AG04449 (cell line): Measurements from ENCODE around the gene SUMF2.
"Not testable (repeated sequence)": the region's sequence is repeated elsewhere in the genome, so short reads cannot be mapped to it uniquely, and the experiment has no call there.

Source experiments
- CTCF ChIA-PET: fragments of 350-600 bp; formaldehyde crosslinking; extraction: SDS; loops from one replicate; lab custom pipeline; 2021; ENCODE audit warnings: antibody characterized with exemption; lab: Yijun Ruan, JAX
- POLR2A ChIA-PET: fragments of 400-600, 350-600 bp; formaldehyde crosslinking; extraction: SDS; loops from one replicate; lab custom pipeline; 2020; ENCODE audit warnings: antibody characterized with exemption, inconsistent platforms; lab: Yijun Ruan, JAX
- DNase-seq: peaks from one replicate; pipeline ENCODE4 v3.0.0-alpha.2; 2010; ENCODE audit warnings: low read depth, low spot score
- H3K4me3 ChIP-seq: 2 replicates; pipeline ENCODE4 v1.5.1; 2011; ENCODE audit warnings: low read depth, mild to moderate bottlenecking, control low read depth, low read length
- TF ChIP-seq, protein P1 (sequence below): IDR thresholded peaks from one replicate; pipeline ENCODE4 v1.5.1; 2011; ENCODE audit warnings: mild to moderate bottlenecking, moderate library complexity, low read length, control low read depth, inconsistent platforms; ENCODE audit not compliant: insufficient read depth; ENCODE audit errors: missing control alignments

The SUMF2 gene

DNA sequence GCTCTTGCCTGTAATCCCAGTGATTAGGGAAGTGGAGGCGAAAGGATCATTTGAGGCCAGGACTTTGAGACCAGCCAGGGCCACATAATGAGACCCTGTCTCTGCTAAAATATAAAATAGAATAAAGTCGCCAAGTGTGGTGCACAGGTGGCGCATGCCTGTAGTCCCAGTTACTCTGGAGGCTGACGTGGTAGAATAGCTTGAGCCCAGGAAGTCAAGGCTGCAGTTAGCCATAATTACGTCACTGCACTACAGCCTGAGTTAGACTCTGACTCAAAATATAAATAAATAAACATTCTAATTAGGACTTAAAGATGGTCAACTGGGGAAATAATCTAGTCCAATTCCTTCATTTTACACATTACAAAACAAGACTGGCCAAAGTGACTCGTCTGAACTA is 41.4 kb downstream of the SUMF2 start:
- TF ChIP-seq, protein P1, sequence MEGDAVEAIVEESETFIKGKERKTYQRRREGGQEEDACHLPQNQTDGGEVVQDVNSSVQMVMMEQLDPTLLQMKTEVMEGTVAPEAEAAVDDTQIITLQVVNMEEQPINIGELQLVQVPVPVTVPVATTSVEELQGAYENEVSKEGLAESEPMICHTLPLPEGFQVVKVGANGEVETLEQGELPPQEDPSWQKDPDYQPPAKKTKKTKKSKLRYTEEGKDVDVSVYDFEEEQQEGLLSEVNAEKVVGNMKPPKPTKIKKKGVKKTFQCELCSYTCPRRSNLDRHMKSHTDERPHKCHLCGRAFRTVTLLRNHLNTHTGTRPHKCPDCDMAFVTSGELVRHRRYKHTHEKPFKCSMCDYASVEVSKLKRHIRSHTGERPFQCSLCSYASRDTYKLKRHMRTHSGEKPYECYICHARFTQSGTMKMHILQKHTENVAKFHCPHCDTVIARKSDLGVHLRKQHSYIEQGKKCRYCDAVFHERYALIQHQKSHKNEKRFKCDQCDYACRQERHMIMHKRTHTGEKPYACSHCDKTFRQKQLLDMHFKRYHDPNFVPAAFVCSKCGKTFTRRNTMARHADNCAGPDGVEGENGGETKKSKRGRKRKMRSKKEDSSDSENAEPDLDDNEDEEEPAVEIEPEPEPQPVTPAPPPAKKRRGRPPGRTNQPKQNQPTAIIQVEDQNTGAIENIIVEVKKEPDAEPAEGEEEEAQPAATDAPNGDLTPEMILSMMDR: no peak
- peak overlapping the region; percentile 93 for H3K4me3 ChIP-seq
- POLR2A ChIA-PET: no interaction called here
- peak; percentile 41 for DNase-seq
- CTCF ChIA-PET: interaction anchor here (1.3 kb wide), 1 partner anchor 31 kb away, joined by 5 read pairs; no protein-coding TSS in a partner anchor

DNA sequence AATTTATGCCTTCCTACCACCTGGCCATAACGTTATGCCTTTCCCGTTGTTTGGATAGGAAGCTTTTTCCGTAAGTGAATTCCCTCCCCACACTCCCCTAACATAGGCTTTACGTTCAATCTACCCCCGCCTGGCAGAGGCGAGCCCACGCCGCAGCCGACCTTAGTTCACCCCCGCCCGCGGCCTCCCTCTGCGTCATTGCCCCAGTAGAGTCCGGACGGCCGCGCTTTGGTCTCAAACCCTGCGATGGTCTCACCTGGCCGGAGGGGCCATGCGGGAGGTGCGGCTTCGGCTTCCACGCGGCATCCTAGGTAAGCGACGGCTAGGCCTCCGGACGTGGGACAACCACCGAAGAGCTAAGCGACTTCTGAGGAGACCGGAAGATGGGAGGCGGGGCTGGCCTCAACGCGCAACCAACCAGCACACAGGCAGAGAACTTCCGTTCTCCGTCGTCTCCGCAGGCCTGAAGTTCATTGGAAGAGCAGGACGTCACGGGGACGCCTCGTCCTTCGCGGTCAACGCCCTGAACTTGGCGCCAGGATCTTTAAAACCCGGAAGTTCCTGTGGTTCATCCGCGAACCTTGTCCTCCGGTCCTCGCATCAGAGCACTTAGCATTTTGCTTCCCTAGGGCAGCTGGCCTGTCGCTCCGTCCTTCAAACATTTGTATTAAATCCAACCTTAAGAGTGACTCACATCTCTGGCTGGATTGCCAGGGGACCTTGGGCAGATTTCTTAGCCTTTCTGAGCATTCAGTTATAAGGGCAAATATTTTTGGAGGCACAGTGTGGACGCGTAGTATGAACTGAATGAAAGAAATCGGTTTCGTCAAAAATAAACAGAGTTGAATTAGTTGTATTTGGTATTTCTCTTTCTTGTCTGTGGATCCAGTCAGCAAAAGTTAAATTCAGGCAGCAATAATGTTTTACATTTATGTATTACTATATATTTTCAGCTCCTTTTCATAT is 42.3 kb downstream of the SUMF2 start, which contains the start of gene CHCHD2:
TSS of gene CHCHD2 (minus strand) at position 369 of the 966 bp plus-strand sequence. CDS start at position 306, 63 bp downstream.
- TF ChIP-seq, protein P1: no peak
- CTCF ChIA-PET: interaction anchor here (1.3 kb wide), 1 partner anchor 32 kb away, joined by 5 read pairs; no protein-coding TSS in a partner anchor
- peak within 1 kb of the TSS; percentile 93 for H3K4me3 ChIP-seq
- POLR2A ChIA-PET: interaction anchor here (0.6 kb wide), 1 partner anchor 600 kb away, joined by 3 read pairs; no protein-coding TSS in a partner anchor
- DNase-seq: peak; percentile 93

DNA sequence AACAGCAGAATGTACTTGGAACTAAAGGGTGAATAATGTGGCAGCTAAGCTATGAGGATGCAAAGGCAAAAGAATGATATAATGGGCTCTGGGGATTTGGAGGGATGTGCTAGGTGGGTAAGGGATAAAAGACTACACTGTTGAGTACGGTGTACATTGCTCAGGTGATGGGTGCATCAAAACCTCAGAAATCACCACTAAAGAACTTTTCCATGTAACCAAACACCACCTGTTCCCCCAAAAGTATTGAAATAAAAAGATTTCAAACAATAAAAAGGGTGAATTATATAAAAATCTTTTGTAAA is 43.8 kb downstream of the SUMF2 start:
- TF ChIP-seq, protein P1: no peak
- no peak overlapping the region for H3K4me3 ChIP-seq
- ChIA-PET POLR2A (no interaction called here), CTCF (interaction anchor here (1.3 kb wide), 1 partner anchor 34 kb away, joined by 4 read pairs; no protein-coding TSS in a partner anchor)
- no peak for DNase-seq

DNA sequence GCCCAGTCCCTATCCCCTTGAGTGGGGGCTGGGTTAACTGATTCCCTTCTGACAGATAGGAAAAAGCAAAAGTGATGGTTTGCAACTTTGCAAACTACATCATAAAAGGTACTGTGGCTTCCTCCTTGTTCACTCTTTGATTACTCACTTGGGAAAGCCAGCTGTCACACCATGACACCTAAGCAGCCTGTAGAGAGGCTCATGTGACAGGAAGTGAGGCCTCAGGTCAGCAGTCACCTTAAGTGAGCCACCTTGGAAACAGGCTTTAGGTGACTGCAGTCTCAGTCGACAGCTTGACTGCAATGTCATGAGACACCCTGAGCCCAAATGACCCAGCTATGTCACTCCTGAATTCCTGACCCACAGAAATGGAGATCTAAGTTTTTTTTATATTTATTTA is 46.5 kb downstream of the SUMF2 start:
- CTCF ChIA-PET: no interaction called here
- TF ChIP-seq, protein P1: no peak
- DNase-seq: no peak
- no peak overlapping the region for H3K4me3 ChIP-seq
- POLR2A ChIA-PET: no interaction called here

DNA sequence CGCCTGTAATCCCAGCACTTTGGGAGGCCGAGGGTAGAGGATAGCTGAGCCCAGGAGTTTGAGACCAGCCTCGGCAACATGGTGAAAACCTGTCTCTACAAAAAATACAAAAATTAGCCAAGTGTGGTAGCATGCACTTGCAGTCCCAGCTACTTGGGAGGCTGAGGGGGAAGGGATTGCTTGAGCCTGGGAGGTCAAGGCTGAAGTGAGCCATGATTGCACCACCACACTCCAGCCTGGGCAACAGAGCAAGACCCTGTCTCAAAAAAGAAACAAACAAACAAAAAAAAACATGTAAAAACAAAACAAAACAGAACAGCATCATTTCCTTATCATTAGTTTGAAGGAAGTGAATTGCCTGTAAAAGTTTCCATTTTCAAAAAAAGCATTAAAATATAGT is 48.2 kb downstream of the SUMF2 start:
- H3K4me3 ChIP-seq, DNase-seq, POLR2A ChIA-PET, CTCF ChIA-PET: not testable (repeated sequence)

DNA sequence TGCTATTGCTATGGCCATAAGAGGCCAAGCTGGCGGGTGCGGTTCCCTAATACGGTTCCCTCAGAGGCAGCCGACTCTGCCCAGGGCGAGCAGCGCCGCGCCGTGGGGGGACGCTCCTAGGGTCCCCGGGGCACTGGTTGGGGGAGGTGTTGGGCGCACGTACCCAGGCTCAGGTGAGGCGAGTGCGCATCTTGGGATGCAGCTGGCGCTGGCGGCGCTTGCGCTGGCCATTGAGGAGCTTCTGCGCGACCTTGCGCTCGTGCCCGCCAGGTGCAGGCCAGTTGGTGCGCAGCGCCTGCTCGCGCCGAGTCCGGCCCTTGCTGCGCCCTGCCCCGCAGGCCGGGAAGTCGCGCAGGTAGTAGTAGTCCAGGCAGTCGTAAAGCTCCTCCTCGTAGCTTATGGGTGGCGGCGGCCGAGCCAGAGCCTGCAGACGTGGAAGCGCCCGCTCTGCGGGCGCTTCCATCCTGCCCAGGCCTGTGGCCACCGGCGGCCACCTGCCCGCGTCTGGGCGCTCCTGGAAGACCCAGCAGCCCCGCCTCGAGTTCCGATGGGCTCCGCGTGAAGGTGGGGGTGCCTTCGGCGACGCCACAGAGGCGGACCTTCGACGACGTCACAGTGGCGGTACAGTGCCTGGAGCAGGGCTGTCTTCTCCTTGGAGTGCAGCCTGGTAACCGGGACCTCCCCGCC is 51.9 kb downstream of the SUMF2 start, which contains the start of gene NUPR2:
TSS of gene NUPR2 (minus strand) at position 566 of the 687 bp plus-strand sequence. CDS start at position 463, 103 bp downstream.
- H3K4me3 ChIP-seq: no peak within 1 kb of the TSS
- ChIA-PET CTCF (no interaction called here), POLR2A (no interaction called here)
- DNase-seq: no peak
- TF ChIP-seq, protein P1: no peak
